Ovary (tissue), 9 donors: ENCODE measurements around the gene CHN1. TPM values are rescaled to one million over a fixed set of nuclear protein-coding genes. Genes with fewer than 3 reads are reported as not detected.
A peak's percentile ranks its signal among the peaks of the same experiment; 100 is the strongest.

Experiments
- DNase-seq, 5 donors: peaks; one replicate each; pipeline ENCODE4 v3.0.0-alpha.2; 2019 to 2020
- H3K27ac ChIP-seq, 2 donors: fragments of 200-600 bp; one replicate each; pipeline versions ENCODE4 v1.5.1 to v1.8.0; 2019 to 2022
- H3K27me3 ChIP-seq: fragments of 200-600 bp; one replicate; pipeline ENCODE4 v1.8.0; 2022
- H3K36me3 ChIP-seq: fragments of 200-600 bp; sonication (generic); one replicate; pipeline ENCODE4 v1.5.1; 2019
- H3K4me1 ChIP-seq: one replicate; pipeline ENCODE4 v1.8.1; 2013; ENCODE audit warnings: mild to moderate bottlenecking, moderate library complexity; ENCODE audit not compliant: insufficient read depth
- H3K4me3 ChIP-seq: fragments of 200-600 bp; sonication (generic); one replicate; pipeline ENCODE4 v1.5.1; 2017
- H3K9me3 ChIP-seq, 2 donors: fragments of 200-600 bp in 1 of 2; sonication (generic) in 1 of 2; one replicate each; pipeline versions ENCODE4 v1.5.1 to v1.8.1; 2013 to 2019; ENCODE audit warnings: mild to moderate bottlenecking in 1 of 2, moderate library complexity in 1 of 2
- EP300 ChIP-seq: sonication (generic); formaldehyde crosslinking; IDR thresholded peaks from one replicate; pipeline ENCODE4 v1.6.1; 2017; ENCODE audit warnings: antibody characterized with exemption
- POLR2A ChIP-seq: fragments of 450-650 bp; IDR thresholded peaks from one replicate; pipeline ENCODE4 v1.6.1; 2017; ENCODE audit warnings: antibody characterized with exemption, mild to moderate bottlenecking, moderate library complexity
- WGBS, 3 donors: extraction: QIAGEN DNeasy Blood & Tissue Kit in 1 of 3; methylation state at CpG; one replicate each; pipeline versions ENCODE4 v1.1.5 to v1.1.7; 2013 to 2017; 5-methylcytosine and 5-hydroxymethylcytosine counted together
- intact Hi-C, 4 donors: fragments of 100-400 bp; cut with DNase I; formaldehyde crosslinking; loops; one replicate each; pipeline versions ENCODE4 v1.11.0 to v1.15.1; 2022 to 2023
- polyA plus RNA-seq, 2 donors: library from polyadenylated mRNA; stranded (reverse); fragments of 200-250 nt in 1 of 2; fragments of 350-450 nt in 1 of 2; fragmentation: Illumina TruSeq in 1 of 2; extraction: RNeasy Lipid Tissue Mini Kit (QIAGEN cat#74804) in 1 of 2; gene quantifications; one replicate each; pipeline ENCODE4 v1.2.3, GENCODE V29; 2013 to 2014
- total RNA-seq, 7 donors: library from RNA; depleted of rRNA in 2 of 7; stranded (reverse); fragments of >200 nt in 2 of 7; fragmentation: NEBNext Ultra II Directional in 3 of 7; extraction: Animal tissue kit (Norgen Biotek cat#: 25700) in 3 of 7; gene quantifications; one replicate each; pipeline versions ENCODE4 v1.1.0 to v1.2.4, GENCODE V29; 2016 to 2023
- TF ChIP-seq, protein P1 (sequence below), 3 donors: fragments of 450-650 bp in 2 of 3; fragments of 200-600 bp in 1 of 3; IDR thresholded peaks; one replicate each; pipeline versions ENCODE4 v1.5.1 to v1.8.0; 2016 to 2022; ENCODE audit warnings: antibody characterized with exemption in 3 of 3, mild to moderate bottlenecking in 1 of 3
- donor health status: DM: no; HTN: no; CAD: no; lungs with moderate emphysema.
- donor health status: DM: no; HTN: no; CAD: no.
- donor health status: Bipolar disorder and iron deficiency.
- donor health status: DM: yes; HTN: yes; CAD: no.
- donor health status: DM: no; HTN: no; CAD: no.
- donor health status: DM: yes; HTN: yes; CAD: no.

Gene CHN1
- total and polyA plus RNA-seq, 9 donors, result 6.5 to 18.0 (median 9.4) TPM

DNA sequence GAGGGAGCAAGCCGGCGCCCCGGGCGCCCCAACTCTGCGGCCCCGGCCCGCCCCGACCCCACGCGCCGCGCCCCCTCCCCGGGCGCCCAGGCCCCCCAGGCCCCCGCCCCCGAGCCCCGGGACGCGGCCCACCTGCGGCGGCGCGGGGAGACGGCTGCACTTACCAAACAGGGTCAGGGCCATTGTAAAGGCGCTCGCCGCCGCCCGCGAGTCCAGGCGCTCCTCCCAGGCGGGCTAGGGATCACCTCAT, 526 bp downstream of the CHN1 start:
- no peaks in the 10 kb centered on the region for H3K27me3 ChIP-seq
- H3K4me1 ChIP-seq, result peaks cover 3% of the 10 kb centered on the region
- TF ChIP-seq EP300 (no peak), POLR2A (no peak)
- TF ChIP-seq, protein P1, sequence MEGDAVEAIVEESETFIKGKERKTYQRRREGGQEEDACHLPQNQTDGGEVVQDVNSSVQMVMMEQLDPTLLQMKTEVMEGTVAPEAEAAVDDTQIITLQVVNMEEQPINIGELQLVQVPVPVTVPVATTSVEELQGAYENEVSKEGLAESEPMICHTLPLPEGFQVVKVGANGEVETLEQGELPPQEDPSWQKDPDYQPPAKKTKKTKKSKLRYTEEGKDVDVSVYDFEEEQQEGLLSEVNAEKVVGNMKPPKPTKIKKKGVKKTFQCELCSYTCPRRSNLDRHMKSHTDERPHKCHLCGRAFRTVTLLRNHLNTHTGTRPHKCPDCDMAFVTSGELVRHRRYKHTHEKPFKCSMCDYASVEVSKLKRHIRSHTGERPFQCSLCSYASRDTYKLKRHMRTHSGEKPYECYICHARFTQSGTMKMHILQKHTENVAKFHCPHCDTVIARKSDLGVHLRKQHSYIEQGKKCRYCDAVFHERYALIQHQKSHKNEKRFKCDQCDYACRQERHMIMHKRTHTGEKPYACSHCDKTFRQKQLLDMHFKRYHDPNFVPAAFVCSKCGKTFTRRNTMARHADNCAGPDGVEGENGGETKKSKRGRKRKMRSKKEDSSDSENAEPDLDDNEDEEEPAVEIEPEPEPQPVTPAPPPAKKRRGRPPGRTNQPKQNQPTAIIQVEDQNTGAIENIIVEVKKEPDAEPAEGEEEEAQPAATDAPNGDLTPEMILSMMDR (IDR thresholded peaks at IDR 0.05), result no peak
- H3K4me3 ChIP-seq, result peak overlapping the region; percentile 67
- H3K9me3 ChIP-seq, result no peaks in the 10 kb centered on the region
- intact Hi-C loops, result no loop called here
- WGBS, 3 donors, result 0 to 2% (median 1%) methylated on average over 11 to 32 of the region's 32 CpGs
- H3K36me3 ChIP-seq, result no peaks in the 10 kb centered on the region
- peak in 3 of 5 donors; percentile 20 to 41 (median 30) for DNase-seq
- H3K27ac ChIP-seq, result peak overlapping the region; percentile 79 to 84

DNA sequence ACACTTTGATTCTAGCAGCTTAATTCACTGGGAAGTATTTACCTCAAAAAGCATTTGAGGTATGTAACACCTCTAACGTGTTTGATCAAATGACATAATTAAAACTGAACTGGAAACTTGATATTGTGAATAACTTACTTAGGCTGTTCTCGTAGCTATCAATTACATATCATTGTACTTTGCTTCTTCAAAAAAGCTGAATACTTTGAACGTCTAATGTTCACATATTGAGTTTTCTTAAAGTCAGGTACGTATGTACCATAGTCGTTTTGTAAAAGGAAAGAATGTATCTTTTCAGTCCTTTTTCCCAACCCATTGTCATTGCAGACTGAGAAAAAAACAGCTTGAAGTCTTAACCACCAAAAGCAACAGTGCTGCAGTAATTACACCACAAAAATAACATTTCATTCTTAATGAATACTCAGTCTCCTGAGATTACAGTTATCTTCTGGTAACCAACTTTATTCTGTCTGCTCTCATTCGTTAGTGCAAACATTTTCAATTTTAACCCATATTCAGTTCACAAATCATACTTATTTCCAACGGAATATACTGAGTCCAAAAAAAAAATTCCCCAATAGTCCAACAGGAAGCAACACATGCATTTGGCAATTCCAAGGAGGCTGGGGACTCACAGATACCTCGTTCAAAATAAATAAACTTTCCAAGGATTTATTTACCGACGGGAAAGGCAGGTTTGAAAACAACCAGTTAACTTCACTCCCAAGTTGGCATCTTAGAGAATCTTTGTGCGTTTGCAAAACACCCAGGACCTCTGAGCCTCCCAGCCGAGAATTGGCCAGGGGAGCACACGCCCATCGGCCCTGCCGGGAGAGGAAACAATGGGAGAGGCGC, 1.1 kb downstream of the CHN1 start:
- peaks cover 3% of the 10 kb centered on the region for H3K4me1 ChIP-seq
- peak overlapping the region; percentile 67 for H3K4me3 ChIP-seq
- peak in 2 of 5 donors; percentile 16 to 23 for DNase-seq
- intact Hi-C loops, result no loop called here
- H3K36me3 ChIP-seq, result no peaks in the 10 kb centered on the region
- 25 to 30% (median 26%) methylated on average over 15 to 16 of the region's 16 CpGs for whole genome bisulfite sequencing, 3 donors
- TF ChIP-seq, protein P1 (IDR thresholded peaks at IDR 0.05), result no peak
- TF ChIP-seq EP300 (no peak), POLR2A (no peak)
- H3K27ac ChIP-seq, result peak overlapping the region in 1 of 2 donors; percentile 79
- H3K9me3 ChIP-seq, result no peaks in the 10 kb centered on the region
- H3K27me3 ChIP-seq, result no peaks in the 10 kb centered on the region

DNA sequence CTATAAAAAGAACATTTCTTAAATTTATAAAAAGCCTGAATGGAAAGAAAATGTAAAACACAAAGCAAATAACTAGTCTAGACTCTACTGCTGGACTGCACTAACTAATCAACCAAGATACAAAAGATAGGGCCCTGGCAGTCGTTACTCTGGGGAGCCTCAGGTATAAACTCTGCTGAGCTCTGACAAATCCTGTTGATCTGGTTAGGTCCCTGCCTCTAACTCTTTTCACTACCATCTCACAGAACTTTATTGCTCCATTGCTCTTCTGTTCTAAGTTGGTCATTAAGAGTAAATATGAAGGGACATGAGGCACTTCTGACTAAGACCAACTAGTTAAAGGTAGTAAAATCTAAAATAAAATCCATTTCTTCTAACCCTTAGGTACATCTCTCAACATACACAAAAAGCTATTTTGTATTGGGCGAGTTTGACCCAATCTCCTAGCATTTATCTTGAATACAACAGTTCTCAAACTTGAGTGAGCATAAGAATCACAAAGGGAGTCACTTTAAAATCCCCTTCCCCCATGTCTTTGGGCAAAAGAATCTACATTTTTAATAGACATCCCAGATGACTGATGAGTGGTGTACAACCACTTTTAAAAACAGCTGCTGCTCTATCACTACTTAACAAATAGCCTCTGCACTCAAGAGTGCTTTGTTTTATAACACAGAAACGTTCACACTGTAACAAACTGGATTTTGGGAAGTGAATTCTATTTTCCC, 2.5 kb downstream of the CHN1 start:
- intact Hi-C loops, result no loop called here
- 69% methylated on average over 3 of the region's 3 CpGs for WGBS, 3 donors
- Histone ChIP-seq H3K4me3 (no peak overlapping the region), H3K27me3 (no peaks in the 10 kb centered on the region), H3K36me3 (no peaks in the 10 kb centered on the region), H3K27ac (no peak overlapping the region), H3K4me1 (peaks cover 3% of the 10 kb centered on the region), H3K9me3 (no peaks in the 10 kb centered on the region)
- no peak for DNase-seq
- TF ChIP-seq POLR2A, result no peak
- TF ChIP-seq, protein P1 (IDR thresholded peaks at IDR 0.05), result no peak
- TF ChIP-seq EP300, result no peak

DNA sequence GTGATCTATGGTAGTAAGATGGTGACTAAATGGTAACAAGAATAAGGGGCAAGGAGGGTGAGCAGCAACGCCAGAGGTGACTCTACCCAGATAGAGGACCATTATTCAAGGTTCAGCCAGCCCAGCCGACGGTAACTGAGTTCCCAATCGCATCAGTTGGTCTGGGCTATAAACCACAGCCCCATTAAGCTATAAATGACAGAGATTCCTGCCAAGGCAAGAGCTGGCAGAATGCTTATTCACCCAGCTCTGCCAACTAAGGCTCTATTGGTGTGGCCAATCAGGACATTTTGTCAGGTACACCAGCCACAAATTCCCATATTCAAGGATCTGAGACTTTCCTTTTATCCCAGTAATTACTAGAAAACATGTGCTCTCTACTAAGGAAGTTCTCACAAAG, 3.6 kb downstream of the CHN1 start:
- no peak for DNase-seq
- intact Hi-C loops, result no loop called here
- TF ChIP-seq, protein P1 (IDR thresholded peaks at IDR 0.05), result no peak
- TF ChIP-seq POLR2A (no peak), EP300 (no peak)
- 82 to 95% (median 94%) methylated on average over 4 of the region's 4 CpGs for WGBS, 3 donors
- Histone ChIP-seq H3K4me1 (peaks cover 3% of the 10 kb centered on the region), H3K36me3 (no peaks in the 10 kb centered on the region), H3K27ac (no peak overlapping the region), H3K9me3 (no peaks in the 10 kb centered on the region), H3K27me3 (no peaks in the 10 kb centered on the region), H3K4me3 (no peak overlapping the region)
